ENCODE data around the gene KIF25.

KIF25 gene

GRCh38 chr6:168020242-168020641 lies 22.8 kb downstream of the KIF25 start:
- DNase-seq = no peak

GRCh38 chr6:168021581-168021980 lies 24.1 kb downstream of the KIF25 start:
- DNase-seq = no peak

- DNase-seq = no peak
Observed at GRCh38 chr6:168022488-168023321, 25.2 kb downstream of the KIF25 start.

GRCh38 chr6:168024951-168025510 lies 27.6 kb downstream of the KIF25 start:
- DNase-seq = no peak

DNA sequence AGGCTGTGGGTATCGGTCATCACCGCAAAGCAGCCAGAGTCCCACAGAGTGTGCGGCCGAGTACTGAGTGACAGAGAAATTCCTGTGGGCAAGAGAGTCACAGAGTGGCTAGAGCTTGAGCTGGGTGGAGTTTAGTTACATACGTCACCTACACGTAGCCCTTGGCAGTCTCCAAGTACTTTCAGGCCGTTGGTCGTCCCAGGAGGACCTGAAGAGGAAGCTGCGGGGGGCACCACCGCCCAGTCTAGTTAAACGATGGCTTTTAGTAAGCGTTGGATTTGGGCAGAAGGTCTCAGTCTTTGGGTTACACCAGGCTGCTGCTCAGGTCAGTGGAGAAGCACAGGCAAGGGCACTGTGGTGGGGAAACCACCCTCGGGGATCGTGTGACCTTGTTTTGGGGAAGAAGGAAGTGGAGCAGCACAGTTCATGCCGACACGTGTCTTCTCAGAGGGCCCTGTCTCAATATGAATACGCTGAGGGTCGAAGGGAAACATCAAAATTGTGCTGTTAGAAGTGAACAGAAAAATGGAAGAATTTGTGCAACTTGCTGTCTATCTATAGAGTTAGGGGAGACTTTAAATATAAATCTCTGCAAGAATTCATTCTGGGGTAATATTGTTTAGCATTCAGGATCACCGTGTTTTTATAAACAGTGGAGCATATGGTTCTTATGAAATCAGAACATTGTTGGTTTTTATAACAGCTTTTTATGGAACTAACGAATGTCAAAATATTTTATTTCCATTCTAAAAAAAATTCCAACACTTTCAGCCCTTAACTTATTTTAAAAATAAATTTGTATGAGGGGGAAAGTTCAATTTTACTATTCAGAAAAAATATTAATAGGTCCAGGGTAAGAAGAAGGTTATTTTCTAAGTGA lies 28.6 kb downstream of the KIF25 start:
- no peak for DNase-seq

DNA sequence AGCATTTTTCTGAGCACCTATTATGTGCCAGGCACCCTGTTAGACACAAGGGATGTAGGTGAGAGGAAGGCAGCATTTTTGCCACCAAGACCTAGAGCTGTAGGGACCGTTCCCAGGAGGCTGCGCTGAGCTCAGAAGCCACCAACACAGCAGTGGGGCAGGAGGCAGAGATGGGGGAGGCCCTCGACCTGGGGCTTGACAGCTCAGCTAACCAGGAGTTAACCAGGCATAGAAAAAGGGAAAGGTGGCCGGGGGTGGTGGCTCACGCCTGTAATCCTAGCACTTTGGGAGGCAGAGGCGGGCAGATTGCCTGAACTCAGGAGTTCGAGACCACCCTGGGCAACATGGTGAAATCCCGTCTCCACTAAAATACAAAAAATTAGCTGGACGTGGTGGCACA lies 29.5 kb downstream of the KIF25 start:
- DNase-seq = no peak

DNA sequence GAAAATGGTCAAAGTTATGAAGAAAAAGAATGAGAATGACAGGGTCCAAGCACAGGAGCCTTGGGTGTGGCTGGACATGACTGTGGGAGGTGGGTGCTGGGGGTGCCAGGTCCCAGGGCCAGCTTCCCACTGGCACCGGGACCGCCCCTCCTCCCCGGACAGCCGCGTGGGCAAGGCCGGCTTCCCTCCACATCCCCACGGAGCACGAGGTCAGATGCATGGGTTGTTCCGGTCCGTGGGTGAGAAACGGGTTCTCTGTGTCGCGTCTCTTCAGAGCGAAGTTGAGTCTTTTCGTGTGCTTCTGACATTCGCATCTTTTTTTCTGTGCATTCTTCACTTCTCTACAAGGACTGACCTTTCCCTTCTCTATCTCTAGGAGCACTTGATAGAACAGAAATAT lies 30.1 kb downstream of the KIF25 start:
- no peak for DNase-seq

- DNase-seq = no peak
Observed at GRCh38 chr6:168028181-168028580, 30.7 kb downstream of the KIF25 start.

DNA sequence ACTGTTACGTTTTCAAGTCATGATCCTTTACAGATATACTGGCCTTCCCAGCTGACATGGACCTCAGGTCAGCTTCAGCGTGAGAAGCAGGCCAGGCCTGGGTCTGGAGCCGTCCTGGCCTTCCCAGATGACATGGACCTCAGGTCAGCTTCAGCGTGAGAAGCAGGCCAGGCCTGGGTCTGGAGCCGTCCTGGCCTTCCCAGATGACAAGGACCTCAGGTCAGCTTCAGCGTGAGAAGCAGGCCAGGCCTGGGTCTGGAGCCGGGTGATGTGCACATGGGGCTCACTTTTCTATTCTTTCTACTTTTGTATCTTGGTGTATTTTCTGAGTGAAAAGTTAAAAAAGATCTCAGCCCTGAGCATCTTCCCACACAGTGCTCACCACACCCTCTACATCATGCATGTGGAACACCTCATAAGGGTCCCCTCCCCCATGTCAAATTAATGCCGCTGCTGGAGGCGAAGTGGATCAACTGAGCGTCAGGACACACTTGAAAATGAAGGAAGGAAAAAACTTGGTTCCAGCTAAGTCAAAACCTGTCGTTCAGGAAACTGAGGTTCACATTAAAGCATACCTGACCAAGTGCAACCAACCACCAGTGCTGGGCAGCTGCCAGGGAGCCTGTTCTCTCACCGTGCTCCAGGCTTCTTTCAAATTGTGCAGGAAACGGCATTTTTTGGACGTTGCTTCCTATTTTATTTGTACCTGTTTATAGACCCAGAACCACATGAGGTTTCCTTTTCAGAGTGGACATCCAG lies 32.2 kb downstream of the KIF25 start:
- no peak for DNase-seq

DNA sequence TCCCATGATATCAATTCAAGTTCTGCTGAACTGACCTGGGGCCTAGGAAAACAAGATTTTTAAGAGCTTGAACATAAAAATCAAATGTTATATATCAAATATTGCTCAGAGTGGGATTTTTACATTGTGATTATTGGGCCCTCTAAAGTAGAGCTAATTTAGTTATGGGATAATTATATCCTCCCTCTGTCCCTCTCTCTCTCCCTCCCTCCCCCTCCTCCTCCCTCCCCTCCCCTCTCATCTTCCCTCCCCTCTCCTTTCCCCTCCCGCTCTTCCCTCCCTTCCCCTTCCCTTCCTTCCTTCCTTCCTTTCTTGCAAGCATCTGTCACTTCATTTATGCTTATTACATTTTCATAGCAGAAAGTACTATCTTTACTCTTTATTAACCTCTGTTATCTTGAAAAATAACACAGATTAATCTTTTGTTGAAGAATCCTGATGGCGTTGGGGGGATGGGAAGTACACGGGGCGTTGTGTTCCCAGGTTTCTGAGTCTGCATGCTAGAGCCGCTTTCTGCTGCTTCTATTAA lies 32.8 kb downstream of the KIF25 start:
- DNase-seq = no peak

DNA sequence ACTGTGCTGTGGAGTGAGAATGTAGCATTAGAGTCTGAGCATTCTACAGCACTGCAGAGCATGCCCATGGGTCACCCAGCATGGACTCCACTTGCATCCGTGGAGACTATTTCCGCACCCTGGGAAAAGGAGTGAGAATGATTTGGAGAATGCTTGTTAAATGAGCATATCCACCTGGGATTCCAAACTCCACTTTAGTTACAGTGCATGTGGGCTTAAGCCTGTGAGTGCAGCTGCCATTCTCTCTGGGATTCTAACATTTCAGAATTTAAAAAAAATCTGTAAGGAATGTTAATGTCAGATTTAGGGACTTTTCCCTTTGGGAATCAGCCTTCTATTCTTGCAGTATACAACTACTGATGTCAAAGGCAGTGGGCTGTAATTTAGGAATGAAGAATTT lies 33.4 kb downstream of the KIF25 start:
- no peak for DNase-seq

DNA sequence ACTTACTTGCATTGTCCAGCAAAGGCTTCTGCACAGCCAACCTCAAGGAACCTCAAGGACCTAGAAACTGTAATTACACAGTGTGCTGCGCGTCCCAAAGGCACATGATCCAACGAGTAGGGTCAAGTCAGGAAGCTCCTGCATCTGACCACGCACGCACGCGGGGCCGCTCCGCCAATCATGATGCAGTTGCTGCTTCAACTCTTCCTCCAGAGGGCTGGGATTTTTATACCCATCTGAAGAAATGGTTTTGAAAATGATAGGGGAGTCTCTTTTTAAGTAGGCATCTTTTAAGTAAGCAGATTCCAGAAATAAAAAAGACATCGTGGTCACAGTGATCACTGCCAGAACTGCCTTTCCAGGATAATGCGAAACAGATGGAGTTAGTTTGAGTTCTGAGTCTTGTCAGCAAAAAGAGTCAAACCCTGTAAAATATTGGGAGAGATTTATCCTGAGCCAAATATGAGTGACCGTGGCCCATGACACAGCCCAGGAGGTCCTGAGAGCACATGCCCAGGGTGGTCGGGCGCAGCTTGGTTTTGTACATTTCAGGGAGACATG lies 34.0 kb downstream of the KIF25 start:
- DNase-seq = no peak

GRCh38 chr6:168032005-168032760 lies 34.7 kb downstream of the KIF25 start:
- DNase-seq = no peak

DNA sequence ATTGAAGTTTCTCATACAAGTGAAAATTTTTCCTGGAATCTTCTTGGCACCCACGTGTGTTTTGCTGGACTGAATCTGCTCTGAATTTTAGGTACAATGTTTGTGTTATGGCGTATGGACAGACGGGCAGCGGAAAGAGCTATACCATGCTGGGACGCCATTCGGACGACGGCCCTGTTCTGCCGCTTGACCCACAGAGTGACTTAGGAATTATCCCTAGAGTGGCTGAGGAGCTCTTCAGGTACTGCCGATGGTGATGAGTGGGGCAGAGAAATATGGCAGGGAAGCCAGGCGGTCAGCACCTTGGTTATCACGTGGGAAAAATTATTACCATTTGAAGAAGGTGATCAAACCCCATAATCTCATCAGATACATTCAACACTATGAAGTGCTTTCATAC lies 36.3 kb downstream of the KIF25 start:
- DNase-seq = no peak

- DNase-seq = no peak
Observed at GRCh38 chr6:168034537-168034936, 37.1 kb downstream of the KIF25 start.

- DNase-seq = no peak
Observed at GRCh38 chr6:168035098-168035660, 37.7 kb downstream of the KIF25 start.

GRCh38 chr6:168035661-168036545 lies 38.4 kb downstream of the KIF25 start:
- no peak for DNase-seq

- no peak for DNase-seq
Observed at GRCh38 chr6:168037242-168037641, 39.8 kb downstream of the KIF25 start.

- DNase-seq = no peak
Observed at GRCh38 chr6:168037856-168038255, 40.4 kb downstream of the KIF25 start.

GRCh38 chr6:168038576-168039140 lies 41.2 kb downstream of the KIF25 start:
- DNase-seq = no peak
